ENCODE results near the gene ELFN2. TPM values are rescaled to one million over a fixed set of nuclear protein-coding genes. Genes with fewer than 3 reads are reported as not detected.

Gene ELFN2
- total RNA-seq, 3 donors from 2014 or later: not detected

DNA sequence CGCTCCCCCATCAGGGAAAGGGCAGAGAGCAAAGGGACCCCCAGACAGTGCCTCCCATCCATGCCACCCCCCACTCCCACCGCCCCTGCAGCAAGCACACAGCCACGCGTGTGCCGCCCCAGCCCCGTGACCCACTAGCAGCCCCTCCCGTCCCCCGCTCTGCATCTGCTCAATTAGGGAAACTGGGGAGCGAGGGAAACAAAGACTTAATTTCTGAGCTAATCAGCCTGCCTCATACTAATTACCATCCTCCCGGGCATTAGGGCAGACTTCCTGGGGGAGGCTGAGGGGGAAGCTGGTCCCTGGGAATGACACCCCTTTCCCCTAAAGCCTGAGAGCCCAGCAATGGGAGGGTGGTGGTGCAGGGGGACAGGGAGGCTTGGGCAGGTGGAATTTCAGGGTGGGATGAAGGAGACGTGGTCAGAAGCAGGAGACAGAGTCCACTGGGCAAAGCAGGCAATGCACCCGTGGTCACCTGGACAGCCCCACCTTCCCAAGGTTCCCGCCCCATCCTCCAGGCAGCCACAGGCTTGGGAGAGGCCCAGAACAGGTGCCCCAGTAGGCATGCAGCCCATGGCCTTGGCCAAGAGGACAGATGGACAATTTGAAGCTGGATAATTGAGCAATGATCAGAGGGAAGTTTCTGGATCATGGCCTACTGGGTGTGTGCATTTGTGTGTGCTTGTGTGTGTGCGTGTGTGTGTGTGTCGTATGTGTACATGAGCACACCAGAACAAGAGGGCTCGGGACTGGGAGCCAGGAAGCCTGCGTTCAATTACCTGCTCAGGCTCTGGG lies 20.6 kb downstream of the ELFN2 start:
- Histone ChIP-seq H3K4me1 (no peaks in the 10 kb centered on the region), H3K27ac (no peak overlapping the region), H3K36me3 (no peaks in the 10 kb centered on the region), H3K27me3 (peaks cover 0 to 3% of the 10 kb centered on the region in 2 donors), H3K4me3 (no peak overlapping the region), H3K9me3 (no peaks in the 10 kb centered on the region)
- intact Hi-C loops (cut with DNase I; ENCODE audit: low total_unique reads): no loop called here
- DNase-seq (ENCODE audit: low spot score in 2 of 2): no peak
- TF ChIP-seq POLR2AphosphoS5 (IDR thresholded peaks at IDR 0.05): no peak
- TF ChIP-seq POLR2A (IDR thresholded peaks at IDR 0.05): no peak
- TF ChIP-seq, protein P1, sequence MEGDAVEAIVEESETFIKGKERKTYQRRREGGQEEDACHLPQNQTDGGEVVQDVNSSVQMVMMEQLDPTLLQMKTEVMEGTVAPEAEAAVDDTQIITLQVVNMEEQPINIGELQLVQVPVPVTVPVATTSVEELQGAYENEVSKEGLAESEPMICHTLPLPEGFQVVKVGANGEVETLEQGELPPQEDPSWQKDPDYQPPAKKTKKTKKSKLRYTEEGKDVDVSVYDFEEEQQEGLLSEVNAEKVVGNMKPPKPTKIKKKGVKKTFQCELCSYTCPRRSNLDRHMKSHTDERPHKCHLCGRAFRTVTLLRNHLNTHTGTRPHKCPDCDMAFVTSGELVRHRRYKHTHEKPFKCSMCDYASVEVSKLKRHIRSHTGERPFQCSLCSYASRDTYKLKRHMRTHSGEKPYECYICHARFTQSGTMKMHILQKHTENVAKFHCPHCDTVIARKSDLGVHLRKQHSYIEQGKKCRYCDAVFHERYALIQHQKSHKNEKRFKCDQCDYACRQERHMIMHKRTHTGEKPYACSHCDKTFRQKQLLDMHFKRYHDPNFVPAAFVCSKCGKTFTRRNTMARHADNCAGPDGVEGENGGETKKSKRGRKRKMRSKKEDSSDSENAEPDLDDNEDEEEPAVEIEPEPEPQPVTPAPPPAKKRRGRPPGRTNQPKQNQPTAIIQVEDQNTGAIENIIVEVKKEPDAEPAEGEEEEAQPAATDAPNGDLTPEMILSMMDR (IDR thresholded peaks at IDR 0.05): no peak

DNA sequence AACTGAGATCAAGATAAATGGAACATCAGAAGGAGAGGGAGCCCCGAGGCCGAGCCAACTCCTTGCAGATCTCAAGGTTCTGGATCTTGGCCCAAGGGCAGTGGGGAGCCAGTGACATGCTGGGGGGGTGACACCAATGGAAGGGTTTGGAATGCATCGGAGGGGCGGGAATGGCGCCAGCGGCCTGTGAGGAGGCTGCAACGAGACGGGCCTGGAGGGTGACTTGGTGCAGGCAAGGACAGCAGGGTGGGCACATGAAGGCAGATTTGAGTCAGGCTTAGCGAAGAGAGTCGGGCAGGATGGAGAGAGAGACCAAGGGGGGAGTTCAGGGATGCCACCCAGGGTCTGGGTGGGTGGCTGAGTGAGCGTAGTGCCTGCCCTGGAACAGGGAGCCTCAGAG lies 23.2 kb downstream of the ELFN2 start:
- no peaks in the 10 kb centered on the region for H3K36me3 ChIP-seq
- H3K27me3 ChIP-seq: peaks cover 0 to 3% of the 10 kb centered on the region in 2 donors
- intact Hi-C loops (cut with DNase I; ENCODE audit: low total_unique reads): no loop called here

DNA sequence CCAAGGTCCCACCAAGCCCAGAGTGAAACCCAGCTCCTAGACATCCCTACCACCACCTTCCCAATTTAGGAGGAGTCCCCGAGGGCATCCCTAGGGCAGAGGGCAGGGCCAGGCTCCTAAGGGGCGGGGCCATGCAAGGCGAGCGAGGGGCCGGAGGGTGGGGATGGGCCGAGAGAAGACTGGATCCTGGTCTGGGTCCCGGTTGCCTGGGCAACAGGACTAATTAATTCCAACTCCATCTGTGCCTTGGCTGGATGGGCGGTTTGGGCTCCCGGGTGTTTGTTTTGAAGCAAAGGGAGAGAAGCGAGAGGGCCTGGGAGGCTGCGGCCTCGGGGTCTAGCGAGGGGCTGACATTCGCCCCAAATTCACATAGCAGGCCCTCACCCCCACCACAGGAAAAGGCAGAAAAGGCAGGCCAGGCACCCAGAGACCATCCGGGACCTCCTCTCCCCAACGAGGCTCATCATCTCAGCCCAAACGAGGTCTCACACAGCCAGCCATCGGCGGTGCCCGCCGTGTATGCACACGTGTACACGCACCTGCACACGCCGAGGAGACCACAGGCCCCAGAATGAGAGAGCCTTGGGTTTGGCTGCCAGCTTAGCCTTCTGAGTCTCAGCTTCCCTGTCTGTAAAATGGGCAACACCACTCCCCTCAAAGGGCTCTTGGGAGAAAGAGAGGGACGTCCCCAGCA lies 23.9 kb downstream of the ELFN2 start:
- no peak overlapping the region for H3K27ac ChIP-seq
- H3K27me3 ChIP-seq: peaks cover 0 to 3% of the 10 kb centered on the region in 2 donors
- TF ChIP-seq POLR2AphosphoS5 (IDR thresholded peaks at IDR 0.05) (no peak), POLR2A (IDR thresholded peaks at IDR 0.05) (no peak)
- TF ChIP-seq, protein P1 (IDR thresholded peaks at IDR 0.05): no peak
- intact Hi-C loops (cut with DNase I; ENCODE audit: low total_unique reads): no loop called here
- no peak for DNase-seq (ENCODE audit: low spot score in 2 of 2)
- H3K4me3 ChIP-seq: no peak overlapping the region
- H3K36me3 ChIP-seq: no peaks in the 10 kb centered on the region
- H3K9me3 ChIP-seq: no peaks in the 10 kb centered on the region
- peaks cover 0 to 3% of the 10 kb centered on the region in 2 donors for H3K4me1 ChIP-seq

More for the DNA sequence above, 23.2 kb downstream of the ELFN2 start:
- no peaks in the 10 kb centered on the region for H3K9me3 ChIP-seq
- no peak overlapping the region for H3K4me3 ChIP-seq
- no peak overlapping the region for H3K27ac ChIP-seq
- H3K4me1 ChIP-seq: peaks cover 0 to 3% of the 10 kb centered on the region in 2 donors
- TF ChIP-seq, protein P1 (IDR thresholded peaks at IDR 0.05): no peak
- TF ChIP-seq POLR2A (IDR thresholded peaks at IDR 0.05) (no peak), POLR2AphosphoS5 (IDR thresholded peaks at IDR 0.05) (no peak)
- DNase-seq (ENCODE audit: low spot score in 2 of 2): no peak

DNA sequence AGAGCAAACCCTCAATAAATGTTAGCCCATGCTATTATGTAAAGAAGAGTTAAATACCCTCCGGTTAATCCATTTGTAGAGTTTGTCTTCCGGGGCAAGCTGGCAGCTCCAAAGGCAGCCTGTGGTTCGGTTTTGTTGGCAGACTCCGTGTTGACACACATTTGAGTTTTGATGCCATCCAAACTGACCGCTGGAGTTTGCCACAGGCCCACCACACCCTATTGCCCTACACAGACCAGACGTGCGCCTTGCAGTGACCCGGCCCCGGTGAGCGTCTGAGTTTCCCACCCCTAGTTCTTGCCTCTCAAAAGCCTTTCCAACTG lies 25.1 kb downstream of the ELFN2 start:
- peaks cover 0 to 3% of the 10 kb centered on the region in 2 donors for H3K4me1 ChIP-seq
- no peaks in the 10 kb centered on the region for H3K9me3 ChIP-seq
- H3K36me3 ChIP-seq: no peaks in the 10 kb centered on the region
- DNase-seq (ENCODE audit: low spot score in 2 of 2): no peak
- H3K27me3 ChIP-seq: peaks cover 0 to 3% of the 10 kb centered on the region in 2 donors
- no peak overlapping the region for H3K4me3 ChIP-seq
- TF ChIP-seq POLR2AphosphoS5 (IDR thresholded peaks at IDR 0.05): no peak
- TF ChIP-seq, protein P1 (IDR thresholded peaks at IDR 0.05): no peak
- TF ChIP-seq POLR2A (IDR thresholded peaks at IDR 0.05): no peak
- intact Hi-C loops (cut with DNase I; ENCODE audit: low total_unique reads): no loop called here
- no peak overlapping the region for H3K27ac ChIP-seq

All from breast epithelium (tissue), 4 donors.